HepG2 (cell line): ENCODE data around the gene TBC1D5. TPM values are rescaled to one million over a fixed set of nuclear protein-coding genes. Genes with fewer than 3 reads are reported as not detected.

Experiments used
- ATAC-seq: fragments of 200-7000 bp; cut with Tn5 transposase; 3 replicates; pipeline ENCODE4 v1.9.1; 2020; ENCODE audit warnings: mild to moderate bottlenecking, moderate library complexity
- BruUV-seq: library from RNA; stranded (reverse); fragments of 400-500 nt; replicated peaks from 2 replicates; lab custom pipeline; 2021; lab: Mats Ljungman, UMichigan
- CTCF ChIA-PET: fragments of 300-600 bp; formaldehyde crosslinking; extraction: SDS; loops from one replicate; lab custom pipeline; 2021; ENCODE audit warnings: low total read pairs, inconsistent platforms, low intra/inter-chr PET ratio; lab: Yijun Ruan, JAX
- POLR2A ChIA-PET: fragments of 350-600 bp; sonication (Branson Sonifier 250); formaldehyde crosslinking; loops from one replicate; lab custom pipeline; 2020; ENCODE audit warnings: antibody characterized with exemption, inconsistent platforms; lab: Yijun Ruan, JAX
- DNase-seq: peaks from one replicate; pipeline ENCODE4 v3.0.0-alpha.2; 2015; ENCODE audit warnings: low spot score
- FAIRE-seq: peaks from 3 replicates; lab custom pipeline; 2011; peaks lifted over from hg19 to GRCh38; lab: Jason Lieb, UNC
- H2AFZ ChIP-seq: one replicate; pipeline ENCODE4 v1.6.1; 2011; ENCODE audit warnings: low read length, inconsistent platforms
- H3K27ac ChIP-seq: fragments of 300-600 bp; 3 replicates; pipeline ENCODE4 v1.8.0; 2011; ENCODE audit warnings: mixed run types, mild to moderate bottlenecking, mixed read lengths, low read length, inconsistent platforms; ENCODE audit not compliant: insufficient read depth; ENCODE audit errors: extremely low read length
- H3K27me3 ChIP-seq, 2 experiments: fragments of 200-600 bp in 1 of 2; 2 replicates in 1 of 2; 3 replicates in 1 of 2; pipeline versions ENCODE4 v1.6.0 to v1.8.0; 2011; ENCODE audit warnings: low read length in 2 of 2, mild to moderate bottlenecking in 2 of 2, moderate library complexity in 2 of 2, inconsistent platforms in 1 of 2; ENCODE audit not compliant: insufficient read depth in 2 of 2, control insufficient read depth in 1 of 2
- H3K36me3 ChIP-seq, 2 experiments: fragments of 200-600 bp in 1 of 2; replicated peaks in 1 of 2; 2 replicates in 1 of 2; 3 replicates in 1 of 2; pipeline versions ENCODE4 v1.5.1 to v1.8.0; 2011; ENCODE audit warnings: low read length in 2 of 2, inconsistent platforms in 1 of 2; ENCODE audit not compliant: insufficient read depth in 2 of 2, control insufficient read depth in 1 of 2
- H3K4me1 ChIP-seq: 2 replicates; pipeline ENCODE4 v1.5.1; 2012; ENCODE audit warnings: low read length, inconsistent platforms; ENCODE audit not compliant: insufficient read depth
- H3K4me2 ChIP-seq: 2 replicates; pipeline ENCODE4 v1.6.0; 2011; ENCODE audit warnings: low read depth, low read length, inconsistent platforms
- H3K4me3 ChIP-seq, 3 experiments: fragments of 200-600 bp in 1 of 3; sonication (generic), shearing (Covaris generic) in 1 of 3; replicated peaks in 1 of 3; 2 replicates each; pipeline ENCODE4 v1.5.1; 2011 to 2016; ENCODE audit warnings: low read length in 3 of 3, inconsistent platforms in 2 of 3, low read depth in 2 of 3, mild to moderate bottlenecking in 2 of 3, control low read depth in 1 of 3, mixed read lengths in 1 of 3; ENCODE audit not compliant: insufficient read depth in 1 of 3
- H3K79me2 ChIP-seq: one replicate; pipeline ENCODE4 v1.6.1; 2011; ENCODE audit warnings: low read length, inconsistent platforms; ENCODE audit not compliant: insufficient read depth
- H3K9ac ChIP-seq: 2 replicates; pipeline ENCODE4 v1.6.0; 2011; ENCODE audit warnings: mild to moderate bottlenecking, low read depth, low read length, inconsistent platforms; ENCODE audit not compliant: insufficient read depth
- H3K9me3 ChIP-seq: 2 replicates; pipeline ENCODE4 v1.5.1; 2012; ENCODE audit warnings: mild to moderate bottlenecking, low read length
- H4K20me1 ChIP-seq: 2 replicates; pipeline ENCODE4 v1.6.0; 2011; ENCODE audit warnings: inconsistent platforms, mild to moderate bottlenecking, low read length, moderate library complexity; ENCODE audit not compliant: insufficient read depth
- AHR ChIP-seq: IDR thresholded peaks from 2 replicates; pipeline ENCODE4 v1.6.1; 2018; ENCODE audit warnings: missing genetic modification reagents, missing compliant biosample characterization
- CHD2 ChIP-seq: IDR thresholded peaks from 2 replicates; pipeline ENCODE4 v1.6.1; 2011; ENCODE audit warnings: low read depth, low read length, improper control_type of control experiment
- PITX1 ChIP-seq: sonication (generic); formaldehyde crosslinking; IDR thresholded peaks from 2 replicates; pipeline ENCODE4 v1.5.1; 2020; ENCODE audit warnings: mild to moderate bottlenecking, missing genetic modification reagents
- PRDM4 ChIP-seq: sonication (generic); formaldehyde crosslinking; IDR thresholded peaks from 2 replicates; pipeline ENCODE4 v1.9.0; 2021; ENCODE audit warnings: missing genetic modification reagents, borderline replicate concordance
- RNF2 ChIP-seq: fragments of 450-650 bp; conservative IDR thresholded peaks from 2 replicates; pipeline ENCODE4 v1.6.1; 2016; ENCODE audit warnings: low read depth
- SRF ChIP-seq: IDR thresholded peaks from 2 replicates; pipeline ENCODE4 v1.6.1; 2011; ENCODE audit warnings: mild to moderate bottlenecking, low read depth, low read length, moderate library complexity
- TARDBP ChIP-seq: sonication (generic); formaldehyde crosslinking; IDR thresholded peaks from 2 replicates; pipeline ENCODE4 v1.8.0; 2022; ENCODE audit warnings: mild to moderate bottlenecking, missing genetic modification reagents
- TBP ChIP-seq: sonication (generic); formaldehyde crosslinking; IDR thresholded peaks from 2 replicates; pipeline ENCODE4 v1.5.0; 2020; ENCODE audit warnings: missing genetic modification reagents
- YY1 ChIP-seq: IDR thresholded peaks from 2 replicates; pipeline ENCODE4 v1.6.1; 2011; ENCODE audit warnings: low read length, low read depth, moderate library complexity, mild to moderate bottlenecking; ENCODE audit not compliant: insufficient read depth, insufficient replicate concordance
- ZFP90 ChIP-seq: sonication (generic); formaldehyde crosslinking; IDR thresholded peaks from 2 replicates; pipeline ENCODE4 v1.8.0; 2022; ENCODE audit warnings: missing genetic modification reagents, mild to moderate bottlenecking, inconsistent platforms, borderline replicate concordance
- ZNF510 ChIP-seq: sonication (generic); formaldehyde crosslinking; IDR thresholded peaks from 2 replicates; pipeline ENCODE4 v1.4.0; 2020; ENCODE audit warnings: low read depth, mild to moderate bottlenecking, missing genetic modification reagents
- WGBS: methylation state at CpG from one replicate; pipeline ENCODE4 v1.1.6; 2017; ENCODE audit warnings: low lambda C conversion rate; 5-methylcytosine and 5-hydroxymethylcytosine counted together
- in situ Hi-C: cut with HindIII; loops from 2 replicates; pipeline ENCODE4 v1.10.0; 2017; ENCODE audit warnings: low pct_unique_long_range_greater_than_20kb; ENCODE audit not compliant: extremely low pct_ligation_motif_present
- intact Hi-C: fragments of 100-400 bp; cut with micrococcal nuclease; formaldehyde crosslinking; loops from one replicate; pipeline ENCODE4 v1.10.0; 2022; ENCODE audit not compliant: unreplicated experiment
- polyA plus RNA-seq, 8 experiments: library from polyadenylated mRNA; depleted of rRNA in 3 of 8; stranded (reverse) in 7 of 8; unstranded in 1 of 8; fragments of >200 nt; fragmentation: Illumina TruSeq in 4 of 8; extraction: Trizol in 4 of 8; gene quantifications; 2 replicates each; pipeline versions ENCODE4 v1.2.1 to v1.2.3, GENCODE V29; 2011 to 2016; ENCODE audit warnings: low read depth in 4 of 8, missing spikeins in 1 of 8, mixed read lengths in 1 of 8; ENCODE audit not compliant: insufficient read depth in 1 of 8
- total RNA-seq, 5 experiments: library from RNA; depleted of rRNA; stranded (reverse); fragments of >200 nt; fragmentation: Illumina TruSeq; extraction: Trizol; gene quantifications; 2 replicates each; pipeline ENCODE4 v1.2.3, GENCODE V29; 2016; ENCODE audit warnings: low read depth in 1 of 5

Gene TBC1D5
- total and polyA plus RNA-seq, 2 of the 13 experiments (the other 11 are each of a cell fraction or from before 2014, with no cell fraction given): 19.2 to 33.3 TPM

- Histone ChIP-seq H3K4me3 (no peak overlapping the region), H3K27me3 (no peaks in the 10 kb centered on the region; a peak in 1 of 5 replicates), H3K4me2 (no peak overlapping the region), H3K36me3 (peaks cover 0 to 1% of the 10 kb centered on the region in 2 experiments; a peak in 1 of 5 replicates), H3K4me1 (no peaks in the 10 kb centered on the region), H3K9me3 (no peaks in the 10 kb centered on the region), H4K20me1 (no peaks in the 10 kb centered on the region), H3K9ac (no peak overlapping the region), H2AFZ (no peak overlapping the region), H3K79me2 (no peaks in the 10 kb centered on the region)
- ChIA-PET CTCF (no interaction called here), POLR2A (no interaction called here)
- 91% methylated on average over 2 of the region's 2 CpGs for WGBS
- DNase-seq (no peak), ATAC-seq (no peak), FAIRE-seq (no peak)
- BruUV-seq: no TSS peak
- in situ Hi-C loops: no loop called here
- TF ChIP-seq PITX1 (CRISPR knock-in tag) (no peak), TBP (CRISPR knock-in tag) (no peak), CHD2 (no peak), ZNF510 (CRISPR knock-in tag) (no peak), YY1 (no peak), RNF2 (no peak), TARDBP (CRISPR knock-in tag) (no peak), ZFP90 (CRISPR knock-in tag) (no peak), PRDM4 (CRISPR knock-in tag) (no peak), SRF (no peak), AHR (no peak)
- TF ChIP-seq, all 625 proteins: peak for 0
- no peak overlapping the region for H3K27ac ChIP-seq
- intact Hi-C loops: no loop called here
Observed at GRCh38 chr3:17192995-17193394, 549.4 kb downstream of the TBC1D5 start.
